Esophagus (tissue), 2 donors: Measurements from ENCODE around the gene DLGAP4. TPM values are rescaled to one million over a fixed set of nuclear protein-coding genes. Genes with fewer than 3 reads are reported as not detected.
A peak's percentile ranks its signal among the peaks of the same experiment; 100 is the strongest.
"Not testable (repeated sequence)": the region's sequence is repeated elsewhere in the genome, so short reads cannot be mapped to it uniquely, and the experiment has no call there.

Experiments
- H3K27ac ChIP-seq, 2 donors: one replicate each; pipeline ENCODE4 v1.5.1; 2013; ENCODE audit warnings: low read depth in 2 of 2, mild to moderate bottlenecking in 2 of 2, inconsistent platforms in 1 of 2, low read length in 1 of 2, moderate library complexity in 1 of 2
- H3K27me3 ChIP-seq, 2 donors: one replicate each; pipeline ENCODE4 v1.6.1; 2013; ENCODE audit warnings: low read length in 2 of 2, control low read depth in 1 of 2, mild to moderate bottlenecking in 1 of 2; ENCODE audit not compliant: insufficient read depth in 2 of 2, control insufficient read depth in 1 of 2
- H3K36me3 ChIP-seq, 2 donors: one replicate each; pipeline ENCODE4 v1.6.1; 2013; ENCODE audit warnings: low read length in 1 of 2; ENCODE audit not compliant: control insufficient read depth in 2 of 2, insufficient read depth in 2 of 2
- H3K4me1 ChIP-seq, 2 donors: one replicate each; pipeline ENCODE4 v1.6.1; 2013; ENCODE audit warnings: low read length in 1 of 2; ENCODE audit not compliant: control insufficient read depth in 2 of 2, insufficient read depth in 2 of 2
- H3K4me3 ChIP-seq, 2 donors: one replicate each; pipeline ENCODE4 v1.5.1; 2013; ENCODE audit warnings: low read length in 2 of 2, mild to moderate bottlenecking in 2 of 2, low read depth in 1 of 2, moderate library complexity in 1 of 2
- H3K9me3 ChIP-seq, 2 donors: one replicate each; pipeline ENCODE4 v1.6.1; 2013; ENCODE audit warnings: mild to moderate bottlenecking in 2 of 2, low read depth in 1 of 2, low read length in 1 of 2, moderate library complexity in 1 of 2; ENCODE audit not compliant: control insufficient read depth in 2 of 2, insufficient read depth in 1 of 2
- WGBS, 2 donors: extraction: QIAGEN DNeasy Blood & Tissue Kit; methylation state at CpG; one replicate each; pipeline ENCODE4 v1.1.7; 2013; 5-methylcytosine and 5-hydroxymethylcytosine counted together
- polyA plus RNA-seq, 2 donors: library from polyadenylated mRNA; stranded (reverse); fragments of 200-250 nt; gene quantifications; one replicate each; pipeline ENCODE4 v1.2.3, GENCODE V29; 2013
- donor health status: healthy with polysubstance abuse.
- donor health status: Bipolar disorder and iron deficiency.

The DLGAP4 gene
- polyA plus RNA-seq, 2 donors, result 15.8 to 24.3 TPM

GRCh38 chr20:36466089-36466488 lies 159.9 kb downstream of the DLGAP4 start:
- H3K4me3 ChIP-seq, result no peak overlapping the region
- H3K27me3 ChIP-seq, result no peaks in the 10 kb centered on the region
- no peaks in the 10 kb centered on the region for H3K9me3 ChIP-seq
- H3K4me1 ChIP-seq, result peaks cover 18 to 34% of the 10 kb centered on the region in 2 donors
- H3K36me3 ChIP-seq, result peaks cover 0 to 3% of the 10 kb centered on the region in 2 donors
- WGBS, 2 donors, result 40 to 53% methylated on average over 3 of the region's 3 CpGs
- H3K27ac ChIP-seq, result peak overlapping the region; percentile 73 to 94

GRCh38 chr20:36467076-36467999 lies 161.2 kb downstream of the DLGAP4 start:
- peak overlapping the region; percentile 48 to 94 for H3K27ac ChIP-seq
- 24 to 29% methylated on average over 8 of the region's 8 CpGs for WGBS, 2 donors
- no peaks in the 10 kb centered on the region for H3K27me3 ChIP-seq
- H3K36me3 ChIP-seq, result peaks cover 0 to 3% of the 10 kb centered on the region in 2 donors
- peaks cover 15 to 34% of the 10 kb centered on the region in 2 donors for H3K4me1 ChIP-seq
- H3K4me3 ChIP-seq, result no peak overlapping the region
- no peaks in the 10 kb centered on the region for H3K9me3 ChIP-seq

GRCh38 chr20:36468149-36469000 lies 162.2 kb downstream of the DLGAP4 start:
- H3K27ac ChIP-seq, result peak overlapping the region; percentile 48 to 94
- no peaks in the 10 kb centered on the region for H3K27me3 ChIP-seq
- no peaks in the 10 kb centered on the region for H3K9me3 ChIP-seq
- WGBS, 2 donors, result 50 to 54% methylated on average over 10 of the region's 10 CpGs
- no peak overlapping the region for H3K4me3 ChIP-seq
- H3K36me3 ChIP-seq, result peaks cover 0 to 3% of the 10 kb centered on the region in 2 donors
- H3K4me1 ChIP-seq, result peaks cover 15 to 32% of the 10 kb centered on the region in 2 donors

- Histone ChIP-seq H3K36me3 (peaks cover 0 to 7% of the 10 kb centered on the region in 2 donors), H3K4me1 (peaks cover 18 to 42% of the 10 kb centered on the region in 2 donors), H3K9me3 (no peaks in the 10 kb centered on the region), H3K27ac (no peak overlapping the region), H3K4me3 (no peak overlapping the region), H3K27me3 (no peaks in the 10 kb centered on the region)
- 33 to 58% methylated on average over 2 of the region's 2 CpGs for WGBS, 2 donors
These were observed 163.8 kb downstream of the DLGAP4 start for GRCh38 chr20:36469973-36470372.

GRCh38 chr20:36471885-36472636 lies 165.9 kb downstream of the DLGAP4 start:
- peak overlapping the region; percentile 46 to 90 for H3K27ac ChIP-seq
- H3K4me1 ChIP-seq, result peaks cover 12 to 26% of the 10 kb centered on the region in 2 donors
- peaks cover 0 to 7% of the 10 kb centered on the region in 2 donors for H3K36me3 ChIP-seq
- no peak overlapping the region for H3K4me3 ChIP-seq
- no peaks in the 10 kb centered on the region for H3K9me3 ChIP-seq
- H3K27me3 ChIP-seq, result no peaks in the 10 kb centered on the region
- 74 to 83% methylated on average over 9 of the region's 9 CpGs for WGBS, 2 donors

GRCh38 chr20:36472637-36473090 lies 166.5 kb downstream of the DLGAP4 start:
- H3K4me3 ChIP-seq, result peak overlapping the region; percentile 4 to 12
- no peaks in the 10 kb centered on the region for H3K9me3 ChIP-seq
- H3K36me3 ChIP-seq, result peaks cover 0 to 7% of the 10 kb centered on the region in 2 donors
- no peaks in the 10 kb centered on the region for H3K27me3 ChIP-seq
- 11 to 15% methylated on average over 6 of the region's 6 CpGs for WGBS, 2 donors
- H3K4me1 ChIP-seq, result peaks cover 9 to 20% of the 10 kb centered on the region in 2 donors
- H3K27ac ChIP-seq, result peak overlapping the region; percentile 46 to 90

- peaks cover 0 to 7% of the 10 kb centered on the region in 2 donors for H3K36me3 ChIP-seq
- WGBS, 2 donors, result 53 to 60% methylated on average over 2 of the region's 2 CpGs
- peak overlapping the region; percentile 46 to 90 for H3K27ac ChIP-seq
- no peaks in the 10 kb centered on the region for H3K9me3 ChIP-seq
- H3K27me3 ChIP-seq, result no peaks in the 10 kb centered on the region
- peaks cover 6 to 18% of the 10 kb centered on the region in 2 donors for H3K4me1 ChIP-seq
- no peak overlapping the region for H3K4me3 ChIP-seq
These were observed 167.0 kb downstream of the DLGAP4 start for GRCh38 chr20:36473164-36473563.

- WGBS, 2 donors, result 15 to 22% methylated on average over 1 of the region's 1 CpG
- peak overlapping the region; percentile 0 to 33 for H3K27ac ChIP-seq
These were observed 168.4 kb downstream of the DLGAP4 start for GRCh38 chr20:36474563-36474962.

GRCh38 chr20:36475054-36475453 lies 168.9 kb downstream of the DLGAP4 start:
- Histone ChIP-seq H3K4me1 (peaks cover 3 to 14% of the 10 kb centered on the region in 2 donors), H3K27ac (peak overlapping the region in 1 of 2 donors; percentile 33)
- not testable (repeated sequence) for H3K9me3 ChIP-seq, H3K4me3 ChIP-seq, H3K27me3 ChIP-seq, H3K36me3 ChIP-seq
- WGBS, 2 donors, result 75 to 77% methylated on average over 7 to 8 of the region's 8 CpGs

More at GRCh38 chr20:36474563-36474962, 168.4 kb downstream of the DLGAP4 start:
- Histone ChIP-seq H3K27me3 (no peaks in the 10 kb centered on the region), H3K4me1 (peaks cover 3 to 15% of the 10 kb centered on the region in 2 donors), H3K4me3 (no peak overlapping the region), H3K9me3 (no peaks in the 10 kb centered on the region), H3K36me3 (peaks cover 0 to 4% of the 10 kb centered on the region in 2 donors)
